Astrocyte (in vitro differentiated cells and primary cell): ENCODE data around the gene CNOT6L.

Experiments
- EZH2 ChIP-seq: IDR thresholded peaks from 2 replicates; pipeline ENCODE4 v1.6.1; 2012; ENCODE audit warnings: mild to moderate bottlenecking, low read length, inconsistent platforms; ENCODE audit not compliant: insufficient read depth
- TF ChIP-seq, protein P1 (sequence below): IDR thresholded peaks from 2 replicates; pipeline ENCODE4 v1.5.1; 2011; ENCODE audit warnings: low read depth, mild to moderate bottlenecking, inconsistent platforms, low read length, moderate library complexity; ENCODE audit not compliant: insufficient read depth

DNA sequence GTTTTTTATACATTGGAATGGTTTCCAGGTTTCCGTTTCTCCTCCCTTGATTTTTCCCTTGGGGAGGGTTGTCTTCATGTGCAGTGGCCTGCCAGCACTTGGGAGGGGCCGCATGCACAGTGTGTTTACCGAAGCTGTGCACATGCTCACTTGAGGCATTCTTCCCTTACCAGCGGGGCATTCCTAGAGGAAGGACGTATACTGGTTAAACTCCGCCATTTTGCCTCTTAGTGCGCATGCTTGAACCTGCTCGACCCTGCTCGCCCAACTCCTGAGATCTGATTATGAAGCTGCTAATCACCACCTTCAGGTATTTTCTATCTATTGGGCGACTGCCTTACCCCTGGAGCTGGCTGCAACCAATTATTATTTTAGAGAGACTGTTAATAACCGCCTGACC is 137.4 kb downstream of the CNOT6L start:
- TF ChIP-seq, protein P1, sequence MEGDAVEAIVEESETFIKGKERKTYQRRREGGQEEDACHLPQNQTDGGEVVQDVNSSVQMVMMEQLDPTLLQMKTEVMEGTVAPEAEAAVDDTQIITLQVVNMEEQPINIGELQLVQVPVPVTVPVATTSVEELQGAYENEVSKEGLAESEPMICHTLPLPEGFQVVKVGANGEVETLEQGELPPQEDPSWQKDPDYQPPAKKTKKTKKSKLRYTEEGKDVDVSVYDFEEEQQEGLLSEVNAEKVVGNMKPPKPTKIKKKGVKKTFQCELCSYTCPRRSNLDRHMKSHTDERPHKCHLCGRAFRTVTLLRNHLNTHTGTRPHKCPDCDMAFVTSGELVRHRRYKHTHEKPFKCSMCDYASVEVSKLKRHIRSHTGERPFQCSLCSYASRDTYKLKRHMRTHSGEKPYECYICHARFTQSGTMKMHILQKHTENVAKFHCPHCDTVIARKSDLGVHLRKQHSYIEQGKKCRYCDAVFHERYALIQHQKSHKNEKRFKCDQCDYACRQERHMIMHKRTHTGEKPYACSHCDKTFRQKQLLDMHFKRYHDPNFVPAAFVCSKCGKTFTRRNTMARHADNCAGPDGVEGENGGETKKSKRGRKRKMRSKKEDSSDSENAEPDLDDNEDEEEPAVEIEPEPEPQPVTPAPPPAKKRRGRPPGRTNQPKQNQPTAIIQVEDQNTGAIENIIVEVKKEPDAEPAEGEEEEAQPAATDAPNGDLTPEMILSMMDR, result no peak
- TF ChIP-seq EZH2, result no peak
